Activated gamma-delta T cell (primary cell): ENCODE data around the gene EVX2.

Experiments used
- DNase-seq: peaks from one replicate; lab custom pipeline; 2025; lab: John Stamatoyannopoulos, UW
- total RNA-seq, 2 donors: gene quantifications; one replicate each; lab custom pipeline; 2026; lab: John Stamatoyannopoulos, UW

Gene EVX2
- 0 to 0.04 reads per million in 2 donors for total RNA-seq

DNA sequence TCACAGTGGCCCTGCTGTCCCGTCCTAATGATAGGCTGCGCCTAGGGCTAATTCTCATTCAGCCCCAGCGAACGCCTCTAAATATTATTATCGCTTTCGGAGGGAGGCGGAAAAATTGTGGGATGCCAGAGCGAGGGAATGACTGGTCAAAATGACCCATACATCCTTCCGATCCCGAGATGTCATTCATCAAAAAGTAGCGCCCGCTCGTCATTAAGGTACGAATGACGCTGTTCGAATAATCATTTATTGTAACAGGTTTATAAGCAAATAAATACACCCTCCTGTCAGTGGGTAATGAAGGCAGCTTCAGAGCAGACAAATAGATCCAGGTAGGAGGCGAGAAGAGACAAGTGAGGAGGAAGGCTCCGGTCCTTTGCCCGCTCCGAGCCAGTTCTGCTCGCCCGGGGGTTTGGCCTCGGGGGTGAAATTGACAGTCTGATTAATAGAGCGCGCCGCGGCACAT lies at the start of gene EVX2:
Gene EVX2, minus strand, starts transcription at position 167 of the 466 bp plus-strand sequence. CDS start 186 bp downstream, outside the sequence.
- no peak for DNase-seq

GRCh38 chr2:176133389-176133788 lies 49.6 kb upstream of the EVX2 start:
- no peak for DNase-seq

- DNase-seq = no peak
Observed at GRCh38 chr2:176132205-176133171, 48.7 kb upstream of the EVX2 start.

DNA sequence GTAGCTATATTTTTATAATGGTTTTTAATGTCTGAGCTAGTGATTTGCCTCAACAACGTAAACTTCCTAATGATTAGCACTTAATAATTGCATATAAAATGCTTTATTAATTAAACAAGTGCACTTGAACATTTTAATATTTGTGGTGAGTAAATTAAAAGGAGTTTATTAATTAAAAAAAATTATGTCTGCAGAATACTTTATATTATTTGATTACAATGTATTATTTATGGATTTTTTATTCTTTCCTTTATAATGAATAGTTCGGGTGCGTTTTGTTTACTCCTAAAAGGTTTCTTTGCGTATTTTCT lies 48.0 kb upstream of the EVX2 start:
- no peak for DNase-seq

DNA sequence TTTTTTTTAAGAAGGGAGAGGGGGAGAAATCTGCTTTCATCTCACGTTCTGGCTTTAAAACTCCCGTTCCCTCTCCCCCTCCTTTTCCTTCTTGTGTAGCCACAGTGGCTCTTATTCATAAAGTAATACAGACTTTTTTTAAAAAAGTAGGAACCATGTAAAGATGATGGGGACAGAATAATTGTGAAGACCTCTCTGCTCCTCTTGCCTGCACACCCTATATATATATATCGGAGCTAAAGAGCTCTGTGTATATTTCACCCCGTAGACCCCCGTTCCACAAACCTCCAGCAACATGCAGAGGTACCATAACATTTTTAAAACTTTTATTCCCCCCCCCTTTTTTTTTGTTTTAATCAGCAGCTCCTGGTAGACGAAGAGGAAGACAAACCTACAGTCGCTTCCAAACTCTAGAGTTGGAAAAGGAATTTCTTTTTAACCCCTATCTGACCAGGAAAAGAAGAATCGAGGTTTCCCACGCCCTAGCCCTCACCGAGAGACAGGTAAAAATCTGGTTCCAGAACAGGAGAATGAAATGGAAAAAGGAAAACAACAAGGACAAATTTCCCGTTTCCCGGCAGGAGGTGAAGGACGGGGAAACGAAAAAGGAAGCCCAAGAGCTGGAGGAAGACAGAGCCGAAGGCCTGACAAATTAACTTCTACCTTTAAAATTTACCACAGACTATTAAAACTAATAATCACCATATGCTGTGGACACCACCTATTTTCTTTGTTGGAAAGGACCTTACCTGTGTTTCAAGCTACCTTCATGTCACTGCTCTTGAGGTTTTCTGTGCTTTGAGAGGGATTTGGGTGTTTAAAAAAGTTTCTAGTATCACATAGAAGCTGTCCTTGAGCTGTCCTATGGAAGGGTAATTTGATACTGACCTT lies 47.4 kb upstream of the EVX2 start:
- no peak for DNase-seq

DNA sequence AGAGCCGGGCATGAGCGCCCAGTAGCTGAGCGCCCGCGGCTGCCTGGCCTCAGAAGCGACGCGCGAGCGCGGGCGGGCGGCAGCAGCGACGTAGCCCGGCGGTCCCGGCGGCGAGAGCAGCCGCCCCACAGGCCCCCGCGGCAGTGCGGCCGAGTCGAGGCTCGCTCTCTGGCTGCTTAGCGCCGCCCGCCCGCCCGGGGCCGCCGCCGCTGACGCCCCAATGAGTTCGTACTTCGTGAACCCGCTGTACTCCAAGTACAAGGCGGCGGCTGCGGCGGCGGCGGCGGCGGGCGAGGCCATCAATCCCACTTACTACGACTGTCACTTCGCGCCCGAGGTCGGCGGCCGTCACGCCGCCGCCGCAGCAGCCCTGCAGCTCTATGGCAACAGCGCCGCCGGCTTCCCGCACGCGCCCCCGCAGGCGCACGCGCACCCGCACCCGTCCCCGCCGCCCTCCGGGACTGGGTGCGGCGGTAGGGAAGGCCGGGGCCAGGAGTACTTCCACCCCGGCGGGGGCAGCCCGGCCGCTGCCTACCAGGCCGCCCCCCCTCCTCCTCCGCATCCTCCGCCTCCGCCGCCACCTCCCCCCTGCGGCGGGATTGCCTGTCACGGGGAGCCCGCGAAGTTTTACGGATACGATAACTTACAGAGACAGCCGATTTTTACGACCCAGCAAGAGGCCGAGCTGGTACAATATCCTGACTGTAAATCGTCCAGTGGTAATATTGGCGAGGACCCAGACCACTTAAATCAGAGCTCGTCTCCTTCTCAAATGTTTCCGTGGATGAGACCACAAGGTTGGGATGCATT lies 46.6 kb upstream of the EVX2 start:
- peak; percentile 26 for DNase-seq

GRCh38 chr2:176129813-176130146 lies 46.0 kb upstream of the EVX2 start:
- DNase-seq = no peak

- no peak for DNase-seq
Observed at GRCh38 chr2:176128982-176129796, 45.4 kb upstream of the EVX2 start, which contains the start of gene HOXD8. Gene HOXD8 (plus strand): TSS chr2:176129705. CDS start chr2:176130367, 662 bp downstream.

DNA sequence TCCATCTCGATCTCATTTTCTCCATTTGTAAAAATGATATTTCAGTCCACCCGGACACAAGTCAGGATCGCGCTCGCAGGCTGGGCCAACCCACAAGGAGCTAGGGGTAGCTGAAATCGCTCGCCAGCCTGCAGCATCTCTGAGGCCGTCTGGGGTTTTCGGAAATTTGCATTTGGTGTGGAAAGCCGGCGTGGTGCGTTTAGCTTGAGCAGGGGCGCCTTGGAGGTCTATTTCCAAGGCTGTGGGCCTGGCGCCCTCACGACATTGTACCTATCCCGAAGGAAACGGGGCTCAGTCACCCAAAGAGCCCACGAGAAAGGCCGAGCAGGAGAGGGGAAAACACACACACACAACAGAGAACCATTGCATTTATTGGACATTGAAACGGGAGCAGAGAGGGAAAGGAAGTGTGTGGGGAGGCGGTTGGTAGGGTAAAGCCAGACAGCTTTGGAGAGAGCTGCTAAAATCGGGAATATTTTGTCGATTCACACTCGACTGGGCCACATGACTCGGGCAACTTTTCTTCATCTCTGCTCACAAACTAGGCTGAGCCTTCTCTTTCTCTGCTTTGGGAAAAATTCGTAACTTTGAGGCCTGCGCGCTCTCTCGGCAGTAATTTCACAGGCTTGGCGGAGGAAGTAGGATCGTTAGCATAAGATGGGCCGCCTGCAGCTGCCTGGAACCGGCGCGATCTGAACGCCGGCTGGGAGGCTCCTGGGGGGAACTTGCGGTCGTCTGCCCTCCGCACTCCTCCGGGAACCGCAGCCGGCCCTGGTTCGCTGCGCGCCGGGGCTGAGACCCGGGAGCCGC lies 44.6 kb upstream of the EVX2 start:
- no peak for DNase-seq

DNA sequence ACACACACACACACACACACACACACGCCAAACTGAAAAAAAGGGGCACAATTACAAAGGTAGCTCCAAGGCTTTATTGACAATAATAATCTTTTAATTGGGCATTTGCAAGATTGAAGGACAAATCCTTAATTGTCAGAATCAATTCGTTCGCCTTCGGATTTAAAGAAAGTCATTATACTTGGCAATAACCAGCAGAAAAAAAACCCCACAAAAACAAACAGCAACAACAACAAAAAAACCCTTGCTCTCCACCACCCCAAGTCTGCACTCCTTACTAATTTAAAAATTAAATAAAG lies 44.0 kb upstream of the EVX2 start:
- no peak for DNase-seq

GRCh38 chr2:176126929-176127773 lies 43.4 kb upstream of the EVX2 start:
- no peak for DNase-seq

- no peak for DNase-seq
Observed at GRCh38 chr2:176125772-176126054, 42.0 kb upstream of the EVX2 start.

DNA sequence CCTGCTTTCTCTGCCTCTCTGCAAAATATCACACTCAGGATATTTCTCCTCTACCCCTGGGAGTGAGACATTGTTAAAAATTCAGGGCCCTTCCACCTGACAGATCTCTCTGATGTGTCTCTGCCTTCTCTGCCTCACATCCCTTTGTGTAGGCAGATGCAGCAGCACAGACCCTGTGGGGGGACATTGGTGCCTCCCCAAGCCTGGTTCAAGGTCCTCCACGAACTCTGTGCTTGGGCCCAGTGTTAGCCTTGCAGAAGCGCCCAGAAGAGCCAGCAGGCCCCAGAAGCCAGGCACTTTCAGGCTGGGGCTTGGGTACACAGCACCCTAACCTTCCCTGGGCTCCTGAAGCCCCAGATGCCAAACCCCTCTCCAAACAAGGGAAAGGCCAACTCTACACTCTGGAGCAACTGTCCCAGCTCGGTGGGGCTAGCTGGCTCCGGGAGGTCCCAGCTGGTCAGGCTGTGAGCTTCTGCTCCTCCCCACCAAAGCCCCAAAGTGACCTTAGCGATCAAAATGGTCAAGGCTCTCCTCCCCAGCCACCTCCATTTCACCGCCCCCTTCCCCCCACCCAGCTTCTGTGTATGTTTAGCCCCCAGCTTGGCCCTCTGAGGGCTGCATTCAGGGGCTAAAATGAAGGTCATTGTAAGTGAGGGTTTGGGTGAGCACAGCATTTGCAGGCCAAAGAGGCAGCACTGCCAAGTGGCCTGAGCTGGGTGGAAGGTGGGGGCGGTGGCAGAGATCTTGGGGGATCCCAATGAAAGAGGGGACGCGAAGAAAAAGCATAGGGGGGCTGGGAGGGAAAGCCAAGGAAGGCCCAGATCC lies 41.4 kb upstream of the EVX2 start:
- DNase-seq = no peak

- no peak for DNase-seq
Observed at GRCh38 chr2:176124110-176124946, 40.6 kb upstream of the EVX2 start.

GRCh38 chr2:176123411-176124109 lies 39.8 kb upstream of the EVX2 start:
- no peak for DNase-seq

DNA sequence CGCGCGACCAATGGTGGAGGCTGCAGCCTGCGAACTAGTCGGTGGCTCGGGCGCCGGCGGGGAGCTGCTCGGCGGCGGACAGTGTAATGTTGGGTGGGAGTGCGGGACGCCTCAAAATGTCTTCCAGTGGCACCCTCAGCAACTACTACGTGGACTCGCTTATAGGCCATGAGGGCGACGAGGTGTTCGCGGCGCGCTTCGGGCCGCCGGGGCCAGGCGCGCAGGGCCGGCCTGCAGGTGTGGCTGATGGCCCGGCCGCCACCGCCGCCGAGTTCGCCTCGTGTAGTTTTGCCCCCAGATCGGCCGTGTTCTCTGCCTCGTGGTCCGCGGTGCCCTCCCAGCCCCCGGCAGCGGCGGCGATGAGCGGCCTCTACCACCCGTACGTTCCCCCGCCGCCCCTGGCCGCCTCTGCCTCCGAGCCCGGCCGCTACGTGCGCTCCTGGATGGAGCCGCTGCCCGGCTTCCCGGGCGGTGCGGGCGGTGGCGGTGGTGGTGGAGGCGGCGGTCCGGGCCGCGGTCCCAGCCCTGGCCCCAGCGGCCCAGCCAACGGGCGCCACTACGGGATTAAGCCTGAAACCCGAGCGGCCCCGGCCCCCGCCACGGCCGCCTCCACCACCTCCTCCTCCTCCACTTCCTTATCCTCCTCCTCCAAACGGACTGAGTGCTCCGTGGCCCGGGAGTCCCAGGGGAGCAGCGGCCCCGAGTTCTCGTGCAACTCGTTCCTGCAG lies 39.1 kb upstream of the EVX2 start, which contains the start of gene HOXD9:
Gene HOXD9, plus strand, starts transcription at position 37 of the 728 bp plus-strand sequence. Its CDS starts 50 bp downstream, at position 87.
- DNase-seq = no peak
